ENCODE results near the gene SPSB1. TPM values are rescaled to one million over a fixed set of nuclear protein-coding genes. Genes with fewer than 3 reads are reported as not detected.
A peak's percentile ranks its signal among the peaks of the same experiment; 100 is the strongest.

SPSB1 gene
- total and polyA plus RNA-seq, 10 of the 15 experiments (the other 5 are each of a cell fraction or from before 2014, with no cell fraction given): 0.02 to 2.0 (median 0.90) TPM; not detected in 1

- TF ChIP-seq NFIC (IDR thresholded peaks at IDR 0.05; ENCODE audit: low read depth, low read length) (0 out of 2 replicates have a peak, but pooled peaks have one; percentile 15), KAT2A (conservative IDR thresholded peaks at IDR 0.05; ENCODE audit: control insufficient read depth, low read depth, low read length) (no peak), ZNF592 (IDR thresholded peaks at IDR 0.05) (no peak), CTCF (IDR thresholded peaks at IDR 0.05 in 2 of 3, conservative IDR thresholded peaks at IDR 0.05 in 1 of 3; ENCODE audit: control insufficient read depth in 2 of 3, extremely low read depth in 1 of 3, insufficient read depth in 1 of 3, low read depth in 3 of 3, low read length in 3 of 3) (no peak), YY1 (IDR thresholded peaks at IDR 0.05; ENCODE audit: low read depth, low read length) (no peak), ATF2 (IDR thresholded peaks at IDR 0.05; ENCODE audit: low read length) (no peak), MXI1 (IDR thresholded peaks at IDR 0.05; ENCODE audit: low read depth, low read length) (0 out of 2 replicates have a peak, but pooled peaks have one; percentile 36), SRF (IDR thresholded peaks at IDR 0.05; ENCODE audit: low read depth in 2 of 2, low read length in 2 of 2) (no peak), CBX5 (IDR thresholded peaks at IDR 0.05; ENCODE audit: low read depth) (no peak), PAX8 (IDR thresholded peaks at IDR 0.05) (no peak), TCF12 (IDR thresholded peaks at IDR 0.05; ENCODE audit: low read depth, low read length) (0 out of 2 replicates have a peak, but pooled peaks have one; percentile 21), HCFC1 (IDR thresholded peaks at IDR 0.05; ENCODE audit: low read length) (no peak), GATAD2B (conservative IDR thresholded peaks at IDR 0.05; ENCODE audit: low read depth) (peak; percentile 55), IRF4 (IDR thresholded peaks at IDR 0.05; ENCODE audit: low read depth, low read length) (peak; percentile 29; the same call in 1 of the 2 replicates), NR2F1 (conservative IDR thresholded peaks at IDR 0.05) (peak; percentile 51; the same call in 1 of the 2 replicates), RB1 (IDR thresholded peaks at IDR 0.05; ENCODE audit: borderline replicate concordance) (no peak), NR2C2 (IDR thresholded peaks at IDR 0.05; ENCODE audit: borderline replicate concordance, control insufficient read depth, insufficient read length, low read depth) (peak; percentile 55), NKRF (conservative IDR thresholded peaks at IDR 0.05) (no peak), JUNB (IDR thresholded peaks at IDR 0.05) (no peak), MLLT1 (IDR thresholded peaks at IDR 0.05) (peak; percentile 99)
These were observed 118.1 kb downstream of the SPSB1 start (continued) for GRCh38 chr1:9410737-9411297.

Data from GM12878 (cell line).